Glutamatergic neuron (in vitro differentiated cells): ENCODE results near the gene IYD. TPM values are rescaled to one million over a fixed set of nuclear protein-coding genes. Genes with fewer than 3 reads are reported as not detected.
A peak's percentile ranks its signal among the peaks of the same experiment; 100 is the strongest.

Source experiments
- DNase-seq: peaks from one replicate; pipeline ENCODE4 v3.0.0; 2022
- H3K27ac Mint-ChIP-seq: one replicate; pipeline ENCODE4 v1.8.0; 2020; ENCODE audit warnings: mild to moderate bottlenecking, mixed read lengths, inconsistent platforms; ENCODE audit not compliant: unreplicated experiment
- H3K27me3 Mint-ChIP-seq: one replicate; pipeline ENCODE4 v1.8.0; 2020; ENCODE audit warnings: mild to moderate bottlenecking, moderate library complexity, mixed read lengths, inconsistent platforms; ENCODE audit not compliant: unreplicated experiment
- H3K36me3 Mint-ChIP-seq: one replicate; pipeline ENCODE4 v1.8.0; 2020; ENCODE audit warnings: mild to moderate bottlenecking, mixed read lengths, inconsistent platforms; ENCODE audit not compliant: unreplicated experiment
- H3K4me1 Mint-ChIP-seq: one replicate; pipeline ENCODE4 v1.8.0; 2020; ENCODE audit warnings: mild to moderate bottlenecking, low read depth, mixed read lengths, inconsistent platforms; ENCODE audit not compliant: unreplicated experiment
- H3K4me3 Mint-ChIP-seq: one replicate; pipeline ENCODE4 v1.8.0; 2020; ENCODE audit warnings: mild to moderate bottlenecking, mixed read lengths, inconsistent platforms; ENCODE audit not compliant: unreplicated experiment
- H3K9me3 Mint-ChIP-seq: one replicate; pipeline ENCODE4 v1.8.0; 2020; ENCODE audit warnings: mild to moderate bottlenecking, moderate library complexity, mixed read lengths, inconsistent platforms; ENCODE audit not compliant: unreplicated experiment
- total RNA-seq: library from RNA; stranded (reverse); fragmentation: NEBNext Ultra II Directional; extraction: Animal tissue kit (Norgen Biotek cat#: 25700); gene quantifications from one replicate; pipeline ENCODE4 v1.2.1, GENCODE V29; 2021; ENCODE audit not compliant: unreplicated experiment
- TF ChIP-seq, protein P1 (sequence below): fragments of 200-600 bp; sonication (generic); IDR thresholded peaks from one replicate; pipeline ENCODE4 v1.5.0; 2021; ENCODE audit not compliant: partially characterized antibody, unreplicated experiment

Gene IYD
- total RNA-seq, 1 donor from 2014 or later = not detected

DNA sequence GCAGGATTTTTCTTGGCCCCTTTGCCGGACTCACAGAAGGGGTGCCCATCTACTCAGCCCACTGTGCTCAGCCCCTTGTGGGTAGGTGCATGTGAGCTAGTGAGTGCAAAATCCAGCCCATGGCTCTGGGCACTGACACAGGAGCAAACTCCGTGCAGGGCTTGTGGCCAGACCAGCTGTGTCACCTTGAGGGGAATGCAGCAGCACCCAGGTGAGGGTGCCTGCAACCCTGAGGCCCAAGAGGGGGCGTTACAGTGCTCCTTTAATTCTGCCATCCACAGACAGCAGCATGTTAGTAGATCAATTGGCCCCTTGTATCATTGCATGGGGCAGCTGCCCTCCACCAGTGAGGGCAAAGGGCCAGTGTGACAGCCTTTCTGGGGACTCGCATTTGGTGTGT is 12.9 kb upstream of the IYD start:
- Mint-ChIP-seq H3K27me3 (peaks cover 2% of the 10 kb centered on the region), H3K4me3 (no peak overlapping the region), H3K9me3 (peaks cover 2% of the 10 kb centered on the region), H3K27ac (no peak overlapping the region), H3K36me3 (peaks cover 8% of the 10 kb centered on the region), H3K4me1 (no peaks in the 10 kb centered on the region)
- DNase-seq = no peak
- TF ChIP-seq, protein P1, sequence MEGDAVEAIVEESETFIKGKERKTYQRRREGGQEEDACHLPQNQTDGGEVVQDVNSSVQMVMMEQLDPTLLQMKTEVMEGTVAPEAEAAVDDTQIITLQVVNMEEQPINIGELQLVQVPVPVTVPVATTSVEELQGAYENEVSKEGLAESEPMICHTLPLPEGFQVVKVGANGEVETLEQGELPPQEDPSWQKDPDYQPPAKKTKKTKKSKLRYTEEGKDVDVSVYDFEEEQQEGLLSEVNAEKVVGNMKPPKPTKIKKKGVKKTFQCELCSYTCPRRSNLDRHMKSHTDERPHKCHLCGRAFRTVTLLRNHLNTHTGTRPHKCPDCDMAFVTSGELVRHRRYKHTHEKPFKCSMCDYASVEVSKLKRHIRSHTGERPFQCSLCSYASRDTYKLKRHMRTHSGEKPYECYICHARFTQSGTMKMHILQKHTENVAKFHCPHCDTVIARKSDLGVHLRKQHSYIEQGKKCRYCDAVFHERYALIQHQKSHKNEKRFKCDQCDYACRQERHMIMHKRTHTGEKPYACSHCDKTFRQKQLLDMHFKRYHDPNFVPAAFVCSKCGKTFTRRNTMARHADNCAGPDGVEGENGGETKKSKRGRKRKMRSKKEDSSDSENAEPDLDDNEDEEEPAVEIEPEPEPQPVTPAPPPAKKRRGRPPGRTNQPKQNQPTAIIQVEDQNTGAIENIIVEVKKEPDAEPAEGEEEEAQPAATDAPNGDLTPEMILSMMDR = no peak

DNA sequence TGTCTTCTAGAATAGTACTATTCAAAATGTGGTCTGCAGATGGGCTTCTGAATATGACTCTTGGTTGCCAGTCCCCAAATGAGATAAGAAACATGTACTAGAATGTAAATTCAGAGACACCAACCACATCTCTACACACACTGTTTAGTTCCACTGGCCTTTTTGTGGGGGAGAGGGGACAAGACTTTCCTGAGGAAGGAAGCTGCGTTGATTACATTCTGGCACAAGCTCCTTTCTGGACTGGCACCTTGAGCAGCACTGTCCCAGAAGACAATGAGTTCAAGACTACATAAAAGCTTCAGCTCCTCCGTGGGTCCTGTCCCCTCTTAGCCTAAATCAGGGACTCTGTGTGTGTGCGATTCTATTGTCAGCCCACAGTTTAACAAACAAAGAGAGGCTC is 6.9 kb upstream of the IYD start:
- no peak for DNase-seq
- TF ChIP-seq, protein P1 = no peak

DNA sequence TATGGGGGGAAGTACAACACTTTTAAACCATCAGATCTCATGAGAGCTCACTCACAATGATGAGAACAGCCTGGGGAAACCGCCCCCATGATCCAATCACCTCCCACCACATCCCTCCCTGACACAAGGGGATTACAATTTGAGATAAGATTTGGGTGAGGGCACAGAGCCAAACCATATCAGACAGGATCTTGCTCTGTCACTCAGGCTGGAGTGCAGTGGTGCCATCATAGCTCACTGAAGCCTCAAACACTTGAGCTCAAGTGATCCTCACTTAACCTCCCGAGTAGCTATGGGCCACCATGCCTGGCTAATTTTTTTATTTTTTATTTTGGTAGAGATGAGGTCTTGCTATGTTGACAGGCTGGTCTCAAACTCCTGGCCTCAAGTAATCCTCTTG is 5.1 kb upstream of the IYD start:
- no peak for DNase-seq
- no peak overlapping the region for H3K4me3 Mint-ChIP-seq
- H3K27me3 Mint-ChIP-seq = no peaks in the 10 kb centered on the region
- no peaks in the 10 kb centered on the region for H3K36me3 Mint-ChIP-seq
- no peak overlapping the region for H3K27ac Mint-ChIP-seq
- H3K9me3 Mint-ChIP-seq = peaks cover 2% of the 10 kb centered on the region
- TF ChIP-seq, protein P1 = no peak
- peaks cover 30% of the 10 kb centered on the region for H3K4me1 Mint-ChIP-seq

More for the DNA sequence above, 6.9 kb upstream of the IYD start:
- H3K36me3 Mint-ChIP-seq = peaks cover 8% of the 10 kb centered on the region
- no peak overlapping the region for H3K4me3 Mint-ChIP-seq
- no peaks in the 10 kb centered on the region for H3K27me3 Mint-ChIP-seq
- H3K4me1 Mint-ChIP-seq = peaks cover 29% of the 10 kb centered on the region
- H3K27ac Mint-ChIP-seq = no peak overlapping the region
- H3K9me3 Mint-ChIP-seq = peaks cover 4% of the 10 kb centered on the region

DNA sequence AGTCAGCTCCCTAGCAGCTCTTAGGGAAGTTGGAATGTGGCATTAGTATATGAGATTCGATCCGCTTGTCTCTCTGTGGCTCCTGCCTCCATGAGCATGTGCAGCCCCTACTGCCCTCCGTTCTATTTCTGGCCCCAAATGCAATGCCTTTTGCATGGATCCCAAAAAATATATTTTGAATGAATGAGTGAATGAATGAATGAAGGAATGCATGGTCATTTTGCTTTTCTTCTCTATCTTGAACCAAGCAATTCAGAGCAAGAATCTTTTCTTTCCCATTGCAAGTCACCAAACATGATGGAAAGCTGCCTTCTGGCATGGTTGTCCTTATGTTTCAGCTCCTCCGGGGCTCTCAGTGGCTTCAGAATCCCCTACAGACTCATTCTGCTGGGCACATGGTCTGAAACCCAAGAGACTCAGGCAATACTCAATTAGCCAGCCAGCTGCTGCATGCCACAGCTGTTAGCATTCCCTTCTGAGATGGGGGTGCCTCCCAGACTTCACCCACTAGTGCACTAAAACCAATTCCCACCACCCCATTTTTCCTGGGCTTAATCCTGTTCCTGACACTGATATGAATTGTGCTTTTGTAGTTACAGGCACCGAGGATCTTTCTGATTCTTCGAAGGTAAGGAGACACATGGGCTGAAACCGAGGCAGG is 2.6 kb upstream of the IYD start:
- H3K9me3 Mint-ChIP-seq = peaks cover 2% of the 10 kb centered on the region
- peak overlapping the region; percentile 67 for H3K27ac Mint-ChIP-seq
- peak overlapping the region; percentile 63 for H3K4me3 Mint-ChIP-seq
- DNase-seq = peak; percentile 38
- TF ChIP-seq, protein P1 = no peak
- no peaks in the 10 kb centered on the region for H3K36me3 Mint-ChIP-seq
- no peaks in the 10 kb centered on the region for H3K27me3 Mint-ChIP-seq
- H3K4me1 Mint-ChIP-seq = peaks cover 30% of the 10 kb centered on the region

DNA sequence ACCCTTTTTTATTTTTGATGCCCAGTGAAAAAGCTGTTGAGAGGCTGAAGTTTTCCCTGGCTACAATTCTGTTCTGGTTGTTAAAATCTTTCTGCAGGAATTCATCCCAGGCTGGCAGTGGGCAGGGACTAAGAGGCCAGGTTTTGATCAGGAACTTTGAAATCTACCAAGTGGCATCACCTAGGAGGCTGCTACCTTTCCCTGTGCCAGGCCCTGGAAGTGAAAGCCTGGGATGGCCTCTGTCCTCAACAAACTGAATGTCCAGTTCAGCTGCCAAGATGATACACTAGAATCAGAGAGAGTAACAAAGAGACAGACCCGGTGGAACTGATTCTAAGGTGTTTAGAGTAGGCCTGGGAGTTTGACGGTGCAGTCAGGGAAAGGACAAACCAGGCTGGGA is 596 bp downstream of the IYD start:
- Mint-ChIP-seq H3K9me3 (peaks cover 2% of the 10 kb centered on the region), H3K36me3 (no peaks in the 10 kb centered on the region), H3K27ac (no peak overlapping the region), H3K4me3 (no peak overlapping the region), H3K27me3 (no peaks in the 10 kb centered on the region), H3K4me1 (peaks cover 19% of the 10 kb centered on the region)
- no peak for DNase-seq
- TF ChIP-seq, protein P1 = no peak
